Mammary epithelial cell (primary cell): ENCODE measurements around the gene FREM2.

Experiments used
- CTCF ChIP-seq, 2 donors: IDR thresholded peaks in 1 of 2; conservative IDR thresholded peaks in 1 of 2; 2 replicates each; pipeline ENCODE4 v1.5.1; 2011 to 2012; ENCODE audit warnings: inconsistent platforms in 2 of 2, low read length in 2 of 2, mild to moderate bottlenecking in 2 of 2, control low read depth in 1 of 2, low read depth in 1 of 2; ENCODE audit not compliant: insufficient read depth in 1 of 2; ENCODE audit errors: extremely low read depth in 1 of 2
- EZH2 ChIP-seq: IDR thresholded peaks from 2 replicates; pipeline ENCODE4 v1.6.1; 2012; ENCODE audit warnings: low read length, inconsistent platforms, borderline replicate concordance

DNA sequence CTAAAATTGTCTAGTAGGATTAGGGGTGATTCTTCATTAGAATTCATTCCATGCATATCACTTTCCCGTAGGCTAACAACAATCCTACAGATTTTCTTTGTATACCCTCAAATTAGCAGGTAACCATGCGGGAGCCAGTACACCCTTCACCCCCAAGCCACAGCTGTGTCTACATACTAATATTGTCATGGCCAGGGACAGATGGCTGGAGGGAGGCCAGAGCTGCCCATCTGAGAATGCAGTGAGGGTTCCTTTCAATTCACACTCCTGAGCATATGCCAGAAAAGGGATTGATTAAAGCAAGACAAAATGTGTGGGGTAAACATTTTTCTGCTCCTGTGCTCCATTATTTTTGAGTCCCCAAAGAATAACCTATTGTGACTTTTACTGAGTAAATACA, 68.9 kb downstream of the FREM2 start:
- no peak for TF ChIP-seq CTCF (conservative IDR thresholded peaks at IDR 0.05 in 1 of 2, IDR thresholded peaks at IDR 0.05 in 1 of 2; ENCODE audit: extremely low read depth in 1 of 2, insufficient read depth in 1 of 2, low read depth in 1 of 2, low read length in 2 of 2)
- TF ChIP-seq EZH2 = no peak
